NCI-H1105 treated with DMSO at 0.1 percent for 48 hours (cell line): Measurements from ENCODE around the gene MPST.
"Not testable (repeated sequence)": the region's sequence is repeated elsewhere in the genome, so short reads cannot be mapped to it uniquely, and the experiment has no call there.

Experiments
- DNase-seq: peaks from one replicate; lab custom pipeline; 2025; lab: John Stamatoyannopoulos, UW

The MPST gene

GRCh38 chr22:37019309-37020191, at the start of gene MPST, which contains the start of gene TST:
Gene MPST (plus strand): TSS chr22:37019742. CDS start chr22:37019837, 95 bp downstream.
Gene TST (minus strand): TSS chr22:37019447. CDS start chr22:37018732, 715 bp downstream.
- DNase-seq, result peak; percentile 62

- DNase-seq, result no peak
These were observed 48.0 kb upstream of the MPST start for GRCh38 chr22:36971341-36972125.

- DNase-seq, result no peak
These were observed 42.9 kb upstream of the MPST start for GRCh38 chr22:36976606-36977005.

GRCh38 chr22:36977401-36977861, 42.1 kb upstream of the MPST start:
- peak; percentile 22 for DNase-seq

- peak; percentile 81 for DNase-seq
These were observed 41.4 kb upstream of the MPST start for GRCh38 chr22:36977947-36978660.

GRCh38 chr22:36979016-36979910, 40.3 kb upstream of the MPST start:
- no peak for DNase-seq

GRCh38 chr22:36981247-36981775, 38.2 kb upstream of the MPST start:
- no peak for DNase-seq

GRCh38 chr22:36982136-36982535, 37.4 kb upstream of the MPST start:
- no peak for DNase-seq

- no peak for DNase-seq
These were observed 34.2 kb upstream of the MPST start for GRCh38 chr22:36985211-36985889.

GRCh38 chr22:36986242-36986821, 33.2 kb upstream of the MPST start:
- DNase-seq, result no peak

GRCh38 chr22:36988075-36988832, 31.3 kb upstream of the MPST start:
- no peak for DNase-seq

- DNase-seq, result not testable (repeated sequence)
These were observed 30.5 kb upstream of the MPST start for GRCh38 chr22:36989012-36989411.

GRCh38 chr22:36990457-36990856, 29.1 kb upstream of the MPST start:
- DNase-seq, result no peak

GRCh38 chr22:36991206-36991605, 28.3 kb upstream of the MPST start:
- DNase-seq, result no peak

- no peak for DNase-seq
These were observed 21.8 kb upstream of the MPST start for GRCh38 chr22:36997746-36998145.

- DNase-seq, result no peak
These were observed 20.8 kb upstream of the MPST start for GRCh38 chr22:36998620-36999351.

GRCh38 chr22:36999463-36999862, 20.1 kb upstream of the MPST start:
- DNase-seq, result no peak
